Keratinocyte (primary cell): Measurements from ENCODE around the gene ZNF425. TPM values are rescaled to one million over a fixed set of nuclear protein-coding genes. Genes with fewer than 3 reads are reported as not detected.

Experiments used
- DNase-seq: peaks from one replicate; pipeline ENCODE4 v3.0.0-alpha.2; 2011; ENCODE audit warnings: low read depth, missing footprints, low spot score
- FAIRE-seq: peaks from 2 replicates; lab custom pipeline; 2011; peaks lifted over from hg19 to GRCh38; lab: Jason Lieb, UNC
- H2AFZ ChIP-seq: 2 replicates; pipeline ENCODE4 v1.6.0; 2012; ENCODE audit warnings: low read length, control low read depth, inconsistent platforms; ENCODE audit not compliant: control insufficient read depth
- H3K27ac ChIP-seq: 2 replicates; pipeline ENCODE4 v1.5.1; 2011; ENCODE audit warnings: low read length; ENCODE audit not compliant: control insufficient read depth, insufficient read depth
- H3K27me3 ChIP-seq: 3 replicates; pipeline ENCODE4 v1.6.0; 2011; ENCODE audit warnings: low read length; ENCODE audit not compliant: control insufficient read depth, insufficient read depth; ENCODE audit errors: extremely low read depth
- H3K36me3 ChIP-seq, 2 experiments: 2 replicates in 1 of 2; 3 replicates in 1 of 2; pipeline ENCODE4 v1.5.1; 2011; ENCODE audit warnings: low read length in 2 of 2, mild to moderate bottlenecking in 1 of 2; ENCODE audit not compliant: control insufficient read depth in 2 of 2, insufficient read depth in 2 of 2; ENCODE audit errors: extremely low read depth in 1 of 2
- H3K4me1 ChIP-seq: 3 replicates; pipeline ENCODE4 v1.5.1; 2011; ENCODE audit warnings: low read length; ENCODE audit not compliant: control insufficient read depth, insufficient read depth; ENCODE audit errors: extremely low read depth
- H3K4me2 ChIP-seq: 3 replicates; pipeline ENCODE4 v1.6.0; 2011; ENCODE audit warnings: low read depth, low read length; ENCODE audit not compliant: control insufficient read depth, insufficient read depth; ENCODE audit errors: extremely low read depth
- H3K4me3 ChIP-seq, 3 experiments: fragments of 200-600 bp in 1 of 3; sonication (generic) in 1 of 3; 2 replicates in 2 of 3; 3 replicates in 1 of 3; pipeline ENCODE4 v1.5.1; 2011 to 2016; ENCODE audit warnings: low read length in 3 of 3, mild to moderate bottlenecking in 3 of 3, control low read depth in 2 of 3, inconsistent platforms in 1 of 3, low read depth in 1 of 3, mixed read lengths in 1 of 3, mixed run types in 1 of 3, moderate library complexity in 1 of 3; ENCODE audit not compliant: control insufficient read depth in 2 of 3, insufficient read depth in 2 of 3; ENCODE audit errors: extremely low read depth in 1 of 3
- H3K79me2 ChIP-seq: 2 replicates; pipeline ENCODE4 v1.6.0; 2012; ENCODE audit warnings: low read length; ENCODE audit not compliant: control insufficient read depth, insufficient read depth
- H3K9ac ChIP-seq: 3 replicates; pipeline ENCODE4 v1.6.0; 2011; ENCODE audit warnings: low read length; ENCODE audit not compliant: control insufficient read depth, insufficient read depth; ENCODE audit errors: extremely low read depth
- H3K9me1 ChIP-seq: 3 replicates; pipeline ENCODE4 v1.6.0; 2011; ENCODE audit warnings: low read length; ENCODE audit not compliant: control insufficient read depth, insufficient read depth; ENCODE audit errors: extremely low read depth
- H3K9me3 ChIP-seq: 2 replicates; pipeline ENCODE4 v1.5.1; 2012; ENCODE audit warnings: low read depth, low read length; ENCODE audit not compliant: control insufficient read depth
- H4K20me1 ChIP-seq: 3 replicates; pipeline ENCODE4 v1.6.0; 2011; ENCODE audit warnings: low read length; ENCODE audit not compliant: control insufficient read depth, insufficient read depth; ENCODE audit errors: extremely low read depth
- EZH2 ChIP-seq: IDR thresholded peaks from one replicate; pipeline ENCODE4 v1.6.1; 2012; ENCODE audit warnings: inconsistent platforms, mild to moderate bottlenecking, low read length, moderate library complexity
- dilution Hi-C: fragments of 300-500 bp; cut with MboI; formaldehyde crosslinking; loops from one replicate; pipeline ENCODE4 v1.7.0; 2020; ENCODE audit warnings: low sequenced_read_pairs; ENCODE audit not compliant: extremely low pct_ligation_motif_present
- polyA plus RNA-seq, 5 experiments: library from polyadenylated mRNA; depleted of rRNA in 3 of 5; stranded (reverse) in 3 of 5; stranded (forward) in 1 of 5; unstranded in 1 of 5; fragments of >200 nt; gene quantifications; 1 replicate in 1 of 5; 2 replicates in 3 of 5; 3 replicates in 1 of 5; pipeline versions ENCODE4 v1.2.1 to v1.2.3, GENCODE V29; 2011 to 2012; ENCODE audit warnings: missing spikeins in 2 of 5, low read depth in 1 of 5, low replicate concordance in 1 of 5
- small RNA-seq, 3 experiments: library from RNA; depleted of rRNA; stranded (forward); fragments of <200 nt; gene quantifications; one replicate each; pipeline ENCODE3, GENCODE V24; 2012; ENCODE audit warnings: low read depth in 3 of 3, low replicate concordance in 1 of 3; ENCODE audit not compliant: insufficient read length in 3 of 3
- TF ChIP-seq, protein P1 (sequence below), 3 experiments: IDR thresholded peaks in 1 of 3; conservative IDR thresholded peaks in 1 of 3; optimal IDR thresholded peaks in 1 of 3; 2 replicates in 2 of 3; 3 replicates in 1 of 3; pipeline versions ENCODE3 to v1.5.1; 2011; ENCODE audit warnings: low read length in 3 of 3, mild to moderate bottlenecking in 3 of 3, moderate library complexity in 2 of 3, control low read depth in 1 of 3, inconsistent platforms in 1 of 3; ENCODE audit not compliant: insufficient read depth in 2 of 3; ENCODE audit errors: extremely low read depth in 1 of 3

Gene ZNF425
- polyA plus RNA-seq, 1 donor (not counting 4 experiments of a cell fraction or from before 2014, with no cell fraction given), result 1.8 TPM

- no peak overlapping the region for H3K4me2 ChIP-seq
- H3K9me1 ChIP-seq, result no peaks in the 10 kb centered on the region
- H3K9ac ChIP-seq, result no peak overlapping the region
- H2AFZ ChIP-seq, result no peak overlapping the region
- DNase-seq, result no peak
- H3K27me3 ChIP-seq, result no peaks in the 10 kb centered on the region
- no peak overlapping the region for H3K27ac ChIP-seq
- H3K9me3 ChIP-seq, result no peaks in the 10 kb centered on the region
- H3K4me3 ChIP-seq, result no peak overlapping the region
- no peaks in the 10 kb centered on the region for H3K79me2 ChIP-seq
- H3K4me1 ChIP-seq, result no peaks in the 10 kb centered on the region
- H3K36me3 ChIP-seq, result no peaks in the 10 kb centered on the region
- dilution Hi-C loops, result no loop called here
- TF ChIP-seq, protein P1, sequence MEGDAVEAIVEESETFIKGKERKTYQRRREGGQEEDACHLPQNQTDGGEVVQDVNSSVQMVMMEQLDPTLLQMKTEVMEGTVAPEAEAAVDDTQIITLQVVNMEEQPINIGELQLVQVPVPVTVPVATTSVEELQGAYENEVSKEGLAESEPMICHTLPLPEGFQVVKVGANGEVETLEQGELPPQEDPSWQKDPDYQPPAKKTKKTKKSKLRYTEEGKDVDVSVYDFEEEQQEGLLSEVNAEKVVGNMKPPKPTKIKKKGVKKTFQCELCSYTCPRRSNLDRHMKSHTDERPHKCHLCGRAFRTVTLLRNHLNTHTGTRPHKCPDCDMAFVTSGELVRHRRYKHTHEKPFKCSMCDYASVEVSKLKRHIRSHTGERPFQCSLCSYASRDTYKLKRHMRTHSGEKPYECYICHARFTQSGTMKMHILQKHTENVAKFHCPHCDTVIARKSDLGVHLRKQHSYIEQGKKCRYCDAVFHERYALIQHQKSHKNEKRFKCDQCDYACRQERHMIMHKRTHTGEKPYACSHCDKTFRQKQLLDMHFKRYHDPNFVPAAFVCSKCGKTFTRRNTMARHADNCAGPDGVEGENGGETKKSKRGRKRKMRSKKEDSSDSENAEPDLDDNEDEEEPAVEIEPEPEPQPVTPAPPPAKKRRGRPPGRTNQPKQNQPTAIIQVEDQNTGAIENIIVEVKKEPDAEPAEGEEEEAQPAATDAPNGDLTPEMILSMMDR (optimal IDR thresholded peaks at IDR 0.05 in 1 of 3, IDR thresholded peaks at IDR 0.05 in 1 of 3, conservative IDR thresholded peaks at IDR 0.05 in 1 of 3; ENCODE audit: extremely low read depth in 1 of 3, insufficient read depth in 2 of 3, low read length in 3 of 3), result no peak
- no peak for TF ChIP-seq EZH2
- no peaks in the 10 kb centered on the region for H4K20me1 ChIP-seq
- FAIRE-seq, result no peak
These were observed 72.7 kb downstream of the ZNF425 start for GRCh38 chr7:149053384-149053783.

Small RNA genes within 50 kb of the gene (small RNA-seq; reads per million reads assigned to genes)
- gene COX6B1P1, result 0 reads per million in 3 experiments
- 0 reads per million in 3 experiments for gene RN7SL521P

Other genes starting within 250 kb of the ZNF425 start
- gene EZH2, start 242.0 kb downstream of the ZNF425 start, polyA plus RNA-seq, result 6.7 to 16.0 TPM (median 11.5 TPM) in 3 replicates
- 97.1 to 270 TPM (median 145 TPM) in 3 replicates for gene PDIA4, start 97.8 kb downstream of the ZNF425 start, polyA plus RNA-seq
- 2.8 to 4.0 TPM (median 3.3 TPM) in 3 replicates for gene ZNF786, start 35.6 kb downstream of the ZNF425 start, polyA plus RNA-seq
- 7.4 to 8.6 TPM (median 7.5 TPM) in 3 replicates for gene ZNF398, start 21.1 kb upstream of the ZNF425 start, polyA plus RNA-seq
- 12.1 to 14.7 TPM (median 13.1 TPM) in 3 replicates for gene ZNF282, start 69.2 kb upstream of the ZNF425 start, polyA plus RNA-seq
- gene ZNF212, start 113.3 kb upstream of the ZNF425 start, polyA plus RNA-seq, result 2.9 to 6.8 TPM (median 3.8 TPM) in 3 replicates
- gene ZNF783, start 135.9 kb upstream of the ZNF425 start, polyA plus RNA-seq, result 4.2 to 6.0 TPM (median 5.0 TPM) in 3 replicates